ENCODE results near the gene COA6. TPM values are rescaled to one million over a fixed set of nuclear protein-coding genes. Genes with fewer than 3 reads are reported as not detected.
A peak's percentile ranks its signal among the peaks of the same experiment; 100 is the strongest.
"Not testable (repeated sequence)": the region's sequence is repeated elsewhere in the genome, so short reads cannot be mapped to it uniquely, and the experiment has no call there.

COA6 gene
- polyA plus RNA-seq, 1 experiment, result 11.7 TPM

DNA sequence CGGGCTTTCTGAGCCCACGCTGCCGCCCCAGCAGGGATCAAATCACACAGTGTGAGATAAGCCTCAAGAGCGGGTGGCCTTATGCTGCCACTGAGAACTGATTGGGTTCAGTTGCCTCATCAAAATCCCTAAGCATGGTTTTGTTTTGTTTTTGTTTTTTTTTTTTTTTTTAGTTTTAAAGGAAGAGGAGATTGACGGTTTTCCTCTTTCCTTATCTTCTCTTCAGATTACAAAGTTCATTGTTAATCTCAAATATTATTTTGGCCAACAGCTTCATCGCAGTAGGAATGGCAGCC, 651 bp downstream of the COA6 start:
- H3K4me3 ChIP-seq (ENCODE audit: low read depth, low read length), result peak overlapping the region; percentile 81
- no peak for DNase-seq (ENCODE audit: low read depth)
- ChIA-PET CTCF (interaction anchor here (0.6 kb wide), 1 partner anchor 31 kb away, joined by 3 read pairs; no protein-coding TSS in a partner anchor), POLR2A (interaction anchor here (0.6 kb wide), 1 partner anchor 1470 kb away, joined by 3 read pairs; no protein-coding TSS in a partner anchor)
- H3K27me3 ChIP-seq (ENCODE audit: control insufficient read depth, insufficient read depth, low read length), result no peaks in the 10 kb centered on the region
- TF ChIP-seq, protein P1, sequence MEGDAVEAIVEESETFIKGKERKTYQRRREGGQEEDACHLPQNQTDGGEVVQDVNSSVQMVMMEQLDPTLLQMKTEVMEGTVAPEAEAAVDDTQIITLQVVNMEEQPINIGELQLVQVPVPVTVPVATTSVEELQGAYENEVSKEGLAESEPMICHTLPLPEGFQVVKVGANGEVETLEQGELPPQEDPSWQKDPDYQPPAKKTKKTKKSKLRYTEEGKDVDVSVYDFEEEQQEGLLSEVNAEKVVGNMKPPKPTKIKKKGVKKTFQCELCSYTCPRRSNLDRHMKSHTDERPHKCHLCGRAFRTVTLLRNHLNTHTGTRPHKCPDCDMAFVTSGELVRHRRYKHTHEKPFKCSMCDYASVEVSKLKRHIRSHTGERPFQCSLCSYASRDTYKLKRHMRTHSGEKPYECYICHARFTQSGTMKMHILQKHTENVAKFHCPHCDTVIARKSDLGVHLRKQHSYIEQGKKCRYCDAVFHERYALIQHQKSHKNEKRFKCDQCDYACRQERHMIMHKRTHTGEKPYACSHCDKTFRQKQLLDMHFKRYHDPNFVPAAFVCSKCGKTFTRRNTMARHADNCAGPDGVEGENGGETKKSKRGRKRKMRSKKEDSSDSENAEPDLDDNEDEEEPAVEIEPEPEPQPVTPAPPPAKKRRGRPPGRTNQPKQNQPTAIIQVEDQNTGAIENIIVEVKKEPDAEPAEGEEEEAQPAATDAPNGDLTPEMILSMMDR (IDR thresholded peaks at IDR 0.05; ENCODE audit: insufficient read depth, low read depth, low read length), result no peak
- H3K36me3 ChIP-seq (ENCODE audit: control insufficient read depth, insufficient read depth, low read length), result peaks cover 5% of the 10 kb centered on the region

DNA sequence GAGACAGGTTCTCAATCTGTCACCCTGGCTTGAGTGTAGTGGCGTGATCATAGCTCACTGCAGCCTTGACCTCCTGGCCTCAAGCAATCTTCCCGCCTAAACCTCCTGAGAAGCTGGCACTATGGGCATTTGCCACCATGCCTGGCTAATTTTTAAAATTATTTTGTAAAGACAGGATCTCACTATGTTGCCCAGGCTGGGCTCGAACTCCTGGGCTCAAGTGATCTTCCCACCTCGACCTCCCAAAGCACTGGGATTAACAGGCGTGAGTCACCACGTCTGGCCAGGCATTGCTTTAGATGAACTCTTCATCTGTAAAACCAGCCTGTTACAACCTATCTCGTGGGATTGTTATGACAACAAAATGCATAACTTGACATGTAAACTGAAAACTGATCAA, 2.4 kb downstream of the COA6 start:
- ChIA-PET POLR2A (no interaction called here), CTCF (no interaction called here)
- H3K27me3 ChIP-seq (ENCODE audit: control insufficient read depth, insufficient read depth, low read length), result no peaks in the 10 kb centered on the region
- H3K4me3 ChIP-seq (ENCODE audit: low read depth, low read length), result no peak overlapping the region
- peaks cover 8% of the 10 kb centered on the region for H3K36me3 ChIP-seq (ENCODE audit: control insufficient read depth, insufficient read depth, low read length)
- TF ChIP-seq, protein P1 (IDR thresholded peaks at IDR 0.05; ENCODE audit: insufficient read depth, low read depth, low read length), result no peak
- DNase-seq (ENCODE audit: low read depth), result no peak

DNA sequence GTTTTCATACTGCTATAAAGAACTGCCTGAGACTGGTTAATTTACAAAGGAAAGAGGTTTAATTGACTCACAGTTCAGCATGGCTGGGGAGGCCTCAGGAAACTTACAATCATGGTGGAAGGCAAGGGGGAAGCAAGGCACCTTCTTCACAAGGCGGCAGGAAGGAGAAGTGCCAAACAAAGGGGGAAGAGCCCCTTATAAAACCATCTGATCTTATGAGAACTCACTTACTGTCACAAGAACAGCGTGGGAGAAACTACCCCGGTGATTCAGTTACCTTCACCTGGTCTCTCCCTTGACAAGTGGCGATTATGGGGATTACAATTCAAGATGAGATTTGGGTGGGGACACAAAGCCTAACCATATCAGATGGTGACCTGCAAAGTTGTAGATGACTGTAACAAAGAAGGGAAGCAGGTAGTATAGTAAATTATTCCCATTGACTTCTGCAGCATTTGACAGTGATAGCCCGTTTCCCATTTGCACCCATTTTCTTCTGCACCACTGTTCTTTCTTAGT, 6.4 kb downstream of the COA6 start:
- H3K4me3 ChIP-seq (ENCODE audit: low read depth, low read length); H3K27me3 ChIP-seq (ENCODE audit: control insufficient read depth, insufficient read depth, low read length); CTCF ChIA-PET; DNase-seq (ENCODE audit: low read depth); H3K36me3 ChIP-seq (ENCODE audit: control insufficient read depth, insufficient read depth, low read length); POLR2A ChIA-PET: not testable (repeated sequence)

DNA sequence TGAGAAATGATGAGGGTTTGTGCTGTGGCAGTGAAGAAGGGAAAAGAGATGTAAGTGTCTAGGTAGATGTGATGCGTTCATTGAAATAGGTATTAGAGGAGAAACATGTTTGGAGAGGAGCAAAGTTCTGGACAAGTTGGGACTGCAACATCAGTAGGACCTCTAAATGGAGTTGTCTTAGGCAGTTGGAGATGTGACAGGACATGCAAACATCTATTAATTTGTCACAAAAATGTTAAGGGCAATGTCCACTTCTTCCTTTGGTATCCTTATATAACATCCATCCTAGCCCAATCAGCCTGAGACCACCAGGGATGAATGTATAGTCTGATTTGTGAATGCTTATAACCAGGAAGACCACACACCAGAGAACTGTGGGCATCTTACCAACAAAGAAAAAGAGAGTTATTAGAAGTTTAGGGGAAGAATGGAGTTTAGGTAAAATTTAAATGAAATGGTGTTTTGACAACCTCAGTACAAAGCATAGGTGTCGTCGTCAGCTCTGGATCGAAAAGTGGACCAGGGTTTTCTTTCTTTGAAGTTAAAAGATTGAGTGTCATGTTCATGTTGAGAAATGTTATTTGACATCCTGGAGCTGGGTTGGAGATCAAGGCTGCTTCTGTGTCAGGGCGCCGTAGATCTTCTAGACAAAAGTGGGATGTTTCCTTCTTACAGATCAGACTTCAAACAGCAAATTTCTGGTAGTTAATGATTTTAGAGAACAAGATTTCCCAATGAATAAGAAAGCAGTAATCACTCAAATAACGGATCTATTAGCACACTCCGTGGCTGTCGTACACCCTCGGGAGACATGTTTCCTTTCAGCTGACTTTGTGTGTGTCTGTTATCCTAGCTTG, 8.7 kb downstream of the COA6 start:
- ChIA-PET CTCF (no interaction called here), POLR2A (no interaction called here)
- no peak for DNase-seq (ENCODE audit: low read depth)
- Histone ChIP-seq H3K36me3 (ENCODE audit: control insufficient read depth, insufficient read depth, low read length) (peaks cover 6% of the 10 kb centered on the region), H3K4me3 (ENCODE audit: low read depth, low read length) (no peak overlapping the region), H3K27me3 (ENCODE audit: control insufficient read depth, insufficient read depth, low read length) (no peaks in the 10 kb centered on the region)
- TF ChIP-seq, protein P1 (IDR thresholded peaks at IDR 0.05; ENCODE audit: insufficient read depth, low read depth, low read length), result no peak

DNA sequence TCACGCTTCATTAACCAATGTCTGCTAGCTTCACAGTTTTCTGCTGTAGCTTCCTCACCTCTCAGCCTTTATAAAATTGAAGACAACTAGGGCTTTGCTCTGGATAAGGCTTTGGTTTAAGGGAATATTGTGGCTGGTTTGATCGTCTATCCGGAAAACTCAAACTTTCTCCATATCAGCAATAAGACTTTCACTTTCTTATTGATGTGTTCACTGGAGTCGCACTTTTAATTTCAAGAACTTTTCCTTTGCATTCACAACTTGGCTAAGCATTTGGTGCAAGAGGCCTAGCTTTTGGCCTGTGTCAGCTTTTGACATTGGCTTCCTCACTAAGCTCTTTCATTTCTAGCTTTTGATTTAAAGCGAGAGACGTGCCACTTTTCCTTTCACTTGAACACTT, 12.9 kb downstream of the COA6 start:
- no peak overlapping the region for H3K4me3 ChIP-seq (ENCODE audit: low read depth, low read length)
- TF ChIP-seq, protein P1 (IDR thresholded peaks at IDR 0.05; ENCODE audit: insufficient read depth, low read depth, low read length), result no peak
- no peak for DNase-seq (ENCODE audit: low read depth)
- ChIA-PET CTCF (interaction anchor here (0.7 kb wide), 1 partner anchor 26 kb away, joined by 6 read pairs; no protein-coding TSS in a partner anchor), POLR2A (interaction anchor here (0.6 kb wide), 1 partner anchor 13 kb away, joined by 3 read pairs; no protein-coding TSS in a partner anchor)
- no peaks in the 10 kb centered on the region for H3K36me3 ChIP-seq (ENCODE audit: control insufficient read depth, insufficient read depth, low read length)
- H3K27me3 ChIP-seq (ENCODE audit: control insufficient read depth, insufficient read depth, low read length), result no peaks in the 10 kb centered on the region

Measured in BJ (cell line).